Testis (tissue), 2 donors: ENCODE data around the gene DEFB131B.
"Not testable (repeated sequence)": the region's sequence is repeated elsewhere in the genome, so short reads cannot be mapped to it uniquely, and the experiment has no call there.

Experiments
- CTCF ChIP-seq, 3 experiments: fragments of 450-650 bp in 2 of 3; fragments of 200-600 bp in 1 of 3; sonication (generic) in 1 of 3; IDR thresholded peaks; one replicate each; pipeline ENCODE4 v1.5.1; 2016 to 2019; ENCODE audit warnings: antibody characterized with exemption in 3 of 3, mild to moderate bottlenecking in 2 of 3, moderate library complexity in 1 of 3
- POLR2A ChIP-seq: fragments of 450-650 bp; IDR thresholded peaks from one replicate; pipeline ENCODE4 v1.6.1; 2017; ENCODE audit warnings: antibody characterized with exemption, mild to moderate bottlenecking, moderate library complexity

DNA sequence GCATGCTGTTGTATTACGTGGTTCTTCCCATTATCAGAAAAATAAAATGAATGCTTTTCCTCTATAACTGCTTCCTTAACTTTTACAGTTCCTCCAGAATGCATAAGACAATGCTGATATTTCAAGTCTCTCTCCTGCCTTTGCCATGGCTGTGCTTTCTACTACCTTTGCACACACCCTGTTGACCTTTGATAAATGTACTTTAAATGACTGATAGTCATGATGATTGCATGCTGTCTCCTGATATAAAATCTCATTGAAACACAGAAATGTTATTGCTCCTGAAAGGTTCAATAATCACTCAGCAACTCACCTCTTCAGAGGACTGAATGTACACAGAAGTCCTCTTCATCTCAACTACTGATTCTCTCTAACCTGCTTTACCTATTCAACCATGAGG is at the start of gene DEFB131B:
- not testable (repeated sequence) for TF ChIP-seq POLR2A; CTCF (IDR thresholded peaks at IDR 0.05)
